Fibroblast of skin of right biceps (primary cell): ENCODE measurements around the gene KAT6B.

Experiments
- DNase-seq: peaks from one replicate; pipeline ENCODE4 v3.0.0-alpha.2; 2013

Gene KAT6B

DNA sequence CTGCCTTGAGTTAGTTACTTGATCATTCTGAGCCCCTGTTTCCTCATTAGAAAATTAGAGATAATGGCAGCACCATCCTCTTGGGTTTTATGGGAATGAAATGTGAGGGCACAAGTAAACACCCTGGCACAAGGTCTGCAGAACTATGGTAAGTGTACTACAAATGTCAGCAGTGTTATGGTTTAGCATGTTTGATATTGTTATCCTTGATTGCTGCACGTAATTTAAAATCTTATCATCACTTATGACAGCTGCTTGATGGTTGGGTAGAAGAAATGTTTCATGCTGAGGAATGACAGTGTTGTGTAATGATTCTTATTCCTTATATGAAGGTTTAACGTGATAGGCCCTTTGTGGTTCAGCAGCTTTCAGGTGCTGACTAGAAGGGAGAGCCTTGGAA, 134.3 kb downstream of the KAT6B start:
- DNase-seq, result no peak

DNA sequence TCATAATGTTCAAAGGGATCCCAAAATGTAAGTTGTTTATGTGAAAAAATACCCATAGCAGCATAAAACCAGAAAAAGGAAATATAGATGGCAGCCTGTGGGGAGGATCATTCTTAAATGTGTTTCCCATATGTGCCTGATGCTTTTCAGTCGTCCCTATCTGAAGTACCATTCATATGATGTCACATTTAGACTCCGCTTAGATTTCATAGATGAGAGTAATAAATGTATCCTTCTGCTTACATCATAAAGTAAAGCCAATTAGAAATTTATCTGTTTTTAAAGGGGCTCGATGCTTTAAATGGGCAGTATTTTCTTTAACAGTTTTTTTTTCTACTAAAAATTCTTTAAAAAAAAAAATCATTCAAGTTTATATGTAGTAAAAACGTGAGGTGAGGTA, 136.1 kb downstream of the KAT6B start:
- DNase-seq, result no peak

DNA sequence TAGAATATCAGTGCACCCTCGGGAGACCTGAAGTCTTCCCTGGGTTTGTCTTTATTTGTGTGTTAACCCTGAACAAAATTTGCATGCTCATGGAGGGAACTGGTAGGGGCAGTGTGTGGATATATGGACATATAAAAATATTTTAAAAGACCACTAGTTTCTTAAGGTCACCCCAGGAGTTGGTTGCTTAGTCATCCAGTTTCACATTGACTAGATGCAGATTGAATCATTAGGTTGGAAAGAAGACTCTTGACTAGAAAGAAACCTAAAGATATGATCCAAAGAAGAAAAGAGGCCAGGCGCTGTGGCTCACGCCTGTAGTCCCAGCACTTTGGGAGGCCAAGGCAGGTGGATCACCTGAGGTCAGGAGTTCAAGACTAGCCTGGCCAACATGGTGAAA, 137.1 kb downstream of the KAT6B start:
- DNase-seq, result no peak

DNA sequence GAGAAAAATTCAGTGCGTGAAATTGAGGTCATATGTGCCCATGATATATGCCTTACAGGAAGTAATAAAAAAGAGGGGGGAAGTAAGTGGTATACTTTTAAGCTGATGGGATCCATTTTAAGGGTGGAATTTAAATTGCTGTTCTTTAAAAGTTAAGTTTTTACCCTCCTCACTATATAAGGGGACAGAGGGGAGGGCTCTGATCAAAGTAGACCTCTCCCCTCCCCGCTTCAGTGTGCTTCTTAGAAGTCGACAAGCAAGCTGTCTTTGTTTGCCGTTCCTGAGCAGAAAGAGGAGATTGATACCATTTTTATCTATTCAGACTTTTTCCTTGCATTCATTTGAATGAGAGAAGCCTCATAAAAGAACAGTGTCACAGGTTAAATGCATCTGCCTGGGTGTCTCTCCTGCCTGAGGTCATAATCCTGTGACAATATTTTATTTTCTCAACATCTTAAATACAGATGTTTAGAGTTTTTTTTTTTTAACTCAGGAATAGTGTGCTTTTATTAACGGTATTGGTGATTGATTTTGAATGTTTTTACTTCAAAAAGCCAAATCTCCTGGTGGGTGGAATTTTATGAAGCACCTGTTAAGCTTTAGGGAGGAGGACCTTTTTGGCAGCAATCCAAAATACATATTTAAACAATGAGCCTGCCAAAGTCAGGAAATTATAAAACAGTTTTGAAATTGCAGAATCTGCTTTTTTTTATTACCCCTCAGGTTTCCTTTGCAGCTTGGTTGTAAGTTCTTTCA, 141.7 kb downstream of the KAT6B start:
- no peak for DNase-seq

DNA sequence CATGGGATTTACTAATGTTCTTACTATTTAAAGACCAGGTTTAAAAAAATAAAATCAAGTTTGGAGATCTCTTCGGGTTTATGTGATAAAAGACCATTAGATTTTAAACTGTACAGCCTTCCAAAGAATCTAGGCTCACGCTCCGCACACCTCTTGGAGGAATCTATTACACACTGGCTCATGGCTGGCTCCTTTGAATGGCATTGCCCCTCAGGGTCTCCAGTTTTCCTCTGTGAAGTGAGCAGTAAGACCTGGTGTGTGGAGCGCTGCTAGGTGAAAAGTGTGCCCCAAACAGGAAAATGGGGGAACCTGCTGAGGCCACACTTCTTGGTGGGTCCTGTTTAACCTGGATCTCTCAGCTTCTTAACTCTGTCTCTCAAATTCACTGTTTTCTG, 142.3 kb downstream of the KAT6B start:
- DNase-seq, result no peak

DNA sequence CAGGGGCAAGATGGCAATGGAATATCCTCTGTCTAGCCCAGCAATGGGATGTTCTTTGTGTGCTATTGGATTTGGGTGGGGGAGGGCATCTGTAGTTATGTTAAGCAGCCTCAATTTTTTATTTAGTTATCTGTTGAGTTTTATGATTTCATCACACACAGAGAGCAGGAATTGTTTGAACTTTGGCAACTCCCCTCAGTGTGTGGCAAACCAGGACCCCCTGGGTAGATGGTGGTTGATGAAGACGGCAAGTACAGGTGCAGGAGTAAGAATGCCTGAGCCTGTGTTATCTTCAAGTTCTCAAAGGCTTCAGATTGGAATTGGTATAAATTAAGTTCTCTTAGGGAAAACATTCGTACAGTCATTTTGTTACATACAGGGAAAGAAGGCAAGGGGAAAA, 142.7 kb downstream of the KAT6B start:
- no peak for DNase-seq

DNA sequence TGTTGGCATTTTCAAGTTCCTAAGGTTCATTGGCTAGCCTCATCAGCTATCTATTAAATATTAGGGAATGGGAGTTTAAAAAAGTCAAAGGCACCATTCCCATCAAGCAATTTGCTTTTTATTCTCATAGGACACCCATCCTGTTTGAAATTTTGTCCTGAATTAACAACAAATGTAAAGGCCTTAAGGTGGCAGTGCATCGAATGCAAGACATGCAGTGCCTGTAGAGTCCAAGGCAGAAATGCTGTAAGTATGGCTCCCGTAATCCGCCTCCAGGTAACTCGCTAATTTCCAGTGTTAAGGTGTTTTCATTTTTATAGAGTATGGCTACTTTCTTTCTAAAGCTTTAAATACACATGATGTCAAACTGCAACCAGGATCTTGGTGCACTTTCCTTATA, 143.1 kb downstream of the KAT6B start:
- DNase-seq, result no peak

DNA sequence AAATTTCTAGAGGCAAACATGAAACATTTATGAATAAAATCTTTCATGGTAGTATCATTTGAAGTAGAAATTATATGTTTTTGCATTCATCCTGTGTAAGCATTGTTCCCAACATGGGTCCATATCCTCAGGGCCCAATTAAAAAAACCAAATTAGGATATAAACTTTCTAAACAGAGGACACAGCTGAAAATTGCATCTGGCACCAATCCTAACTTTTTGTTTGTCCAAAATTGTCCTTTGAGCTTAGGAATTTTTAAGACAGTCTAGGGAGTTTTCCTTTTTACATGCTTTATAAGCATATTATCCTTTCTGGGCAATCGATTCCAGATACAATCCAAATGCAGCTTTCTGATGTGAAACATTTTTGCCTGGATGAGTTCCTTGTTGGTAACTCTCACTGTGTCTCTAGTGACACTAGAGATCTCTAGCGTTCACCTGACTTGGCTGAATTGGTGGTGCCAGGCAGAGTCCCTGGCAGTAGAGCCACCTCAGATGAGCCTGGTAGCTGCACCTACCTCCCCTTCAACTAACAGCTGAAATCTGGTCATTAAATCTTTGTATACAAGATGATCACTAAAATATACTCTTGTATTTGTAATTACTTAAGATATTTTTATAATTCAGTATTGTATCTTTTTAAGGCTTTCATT, 147.5 kb downstream of the KAT6B start:
- no peak for DNase-seq

DNA sequence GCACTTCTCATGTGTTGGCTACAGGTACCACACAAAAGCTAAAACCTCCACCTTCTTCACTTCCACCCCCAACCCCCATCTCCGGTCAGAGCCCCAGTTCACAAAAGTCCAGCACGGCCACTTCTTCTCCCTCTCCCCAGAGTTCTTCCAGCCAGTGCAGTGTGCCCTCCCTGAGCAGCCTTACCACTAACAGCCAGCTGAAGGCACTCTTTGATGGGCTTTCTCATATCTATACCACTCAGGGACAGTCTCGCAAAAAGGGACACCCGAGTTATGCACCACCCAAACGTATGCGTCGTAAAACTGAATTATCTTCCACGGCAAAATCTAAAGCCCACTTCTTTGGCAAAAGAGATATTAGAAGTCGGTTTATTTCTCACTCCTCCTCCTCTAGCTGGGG, 149.4 kb downstream of the KAT6B start:
- no peak for DNase-seq

DNA sequence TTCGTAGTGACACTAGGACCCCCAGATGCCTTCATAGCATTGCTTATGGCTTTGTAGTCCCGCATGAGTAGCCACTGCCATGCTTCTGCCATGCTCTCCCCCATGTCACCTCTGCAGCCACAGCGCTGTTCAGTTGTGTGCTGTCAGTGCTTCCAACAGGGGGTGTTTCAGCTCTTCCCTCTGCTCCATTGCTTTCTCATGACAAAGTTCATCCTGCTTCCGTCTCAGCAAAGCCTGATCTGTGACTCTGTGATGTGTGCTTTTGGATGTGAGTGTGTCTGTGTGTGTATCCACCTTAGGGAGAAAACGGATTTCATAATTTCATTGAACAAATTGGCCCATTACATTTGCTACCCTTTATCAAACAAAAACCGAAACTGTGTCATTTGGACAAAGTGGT, 150.2 kb downstream of the KAT6B start:
- DNase-seq, result no peak

DNA sequence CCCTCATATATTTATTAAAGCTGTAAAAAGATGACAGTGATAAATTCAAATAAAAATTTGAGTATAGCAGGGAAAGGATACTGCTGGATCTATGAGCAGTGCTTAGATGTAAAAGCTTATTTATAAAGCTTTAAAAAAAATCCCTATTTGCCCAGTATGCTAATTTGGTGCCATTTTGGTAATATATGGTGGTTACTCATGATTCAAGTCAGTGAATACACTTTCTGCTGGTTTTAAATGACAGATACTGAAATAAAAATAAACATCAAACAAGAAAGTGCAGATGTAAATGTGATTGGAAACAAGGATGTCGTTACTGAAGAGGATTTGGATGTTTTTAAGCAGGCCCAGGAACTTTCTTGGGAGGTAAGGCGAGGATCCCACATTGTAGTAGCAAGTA, 150.7 kb downstream of the KAT6B start:
- no peak for DNase-seq

DNA sequence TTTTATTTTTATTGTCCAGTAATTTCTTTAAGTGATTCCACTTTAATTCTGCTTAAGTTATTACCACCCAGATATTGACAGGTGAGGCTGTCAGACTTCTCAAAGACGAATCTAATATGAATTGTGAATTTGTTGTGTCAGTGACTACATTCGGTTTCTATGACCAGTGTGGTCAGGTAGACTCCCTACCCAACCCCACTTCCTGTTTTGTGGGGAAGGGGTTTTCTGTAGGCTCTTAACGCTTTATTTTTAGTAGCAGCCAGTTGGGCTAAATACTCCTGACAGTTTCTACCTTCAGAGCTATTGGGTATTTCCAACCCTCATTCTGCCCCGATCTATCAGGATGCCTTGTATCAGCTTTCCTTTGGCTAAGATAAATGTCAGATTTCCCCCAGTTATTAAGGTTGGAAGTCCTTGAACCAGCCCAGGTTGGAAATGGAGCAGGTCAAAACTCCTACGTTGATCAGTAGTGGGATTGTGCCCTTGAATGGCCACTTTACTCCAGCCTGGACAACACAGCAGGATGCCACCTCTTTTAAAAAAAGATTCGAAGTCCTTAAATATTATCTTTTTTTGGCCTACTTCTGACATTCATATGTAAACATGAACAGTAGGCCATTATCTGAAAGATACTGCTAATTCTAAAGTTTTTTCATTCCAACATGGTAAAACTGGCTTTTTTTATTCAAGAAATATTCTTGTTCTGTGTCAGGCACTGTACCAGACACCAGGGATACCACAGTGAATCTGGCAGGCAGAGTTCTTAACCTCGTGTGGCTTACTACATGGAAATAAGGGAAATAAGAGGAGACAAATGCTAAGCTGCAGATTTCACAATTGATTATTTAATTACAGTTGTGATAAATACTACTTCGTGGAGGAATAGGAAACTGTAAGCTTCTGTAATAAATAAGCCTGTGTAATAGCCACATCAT, 151.8 kb downstream of the KAT6B start:
- DNase-seq, result no peak

DNA sequence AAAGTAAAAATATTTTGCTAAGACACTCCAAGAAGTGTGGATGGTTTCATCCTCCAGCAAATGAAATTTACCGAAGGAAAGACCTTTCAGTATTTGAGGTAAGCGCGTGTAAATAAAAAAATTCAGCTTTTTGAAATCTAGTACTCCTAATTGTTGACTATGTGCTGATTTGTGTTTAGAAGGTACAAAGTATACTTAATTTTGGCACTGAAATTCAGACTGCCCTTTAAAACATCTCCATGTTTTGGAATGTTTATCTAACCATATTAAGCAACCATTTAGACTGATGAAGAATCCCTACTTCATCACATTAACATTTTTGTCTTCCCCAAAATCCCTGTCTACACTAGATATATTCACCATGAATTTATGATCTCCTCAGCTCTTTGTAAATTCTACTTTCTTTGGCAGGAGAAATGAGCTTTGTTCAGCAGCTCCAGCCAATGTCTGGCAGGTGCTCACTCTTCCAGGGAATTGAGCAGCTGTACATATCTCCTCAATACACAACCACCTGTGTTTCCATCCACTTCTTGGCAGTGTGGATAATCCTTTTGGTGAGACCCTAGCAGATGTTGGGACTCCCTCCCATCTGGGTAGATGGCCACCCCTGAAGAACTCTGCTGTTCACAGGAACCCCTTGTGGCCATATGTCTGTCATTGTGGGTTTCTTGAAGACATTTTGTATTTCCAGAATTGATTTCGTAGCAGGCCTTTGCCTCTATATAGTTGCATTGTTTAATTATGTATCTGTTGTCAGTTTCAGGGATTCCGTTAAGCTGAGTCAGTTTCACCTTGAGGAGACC, 155.6 kb downstream of the KAT6B start:
- DNase-seq, result no peak

DNA sequence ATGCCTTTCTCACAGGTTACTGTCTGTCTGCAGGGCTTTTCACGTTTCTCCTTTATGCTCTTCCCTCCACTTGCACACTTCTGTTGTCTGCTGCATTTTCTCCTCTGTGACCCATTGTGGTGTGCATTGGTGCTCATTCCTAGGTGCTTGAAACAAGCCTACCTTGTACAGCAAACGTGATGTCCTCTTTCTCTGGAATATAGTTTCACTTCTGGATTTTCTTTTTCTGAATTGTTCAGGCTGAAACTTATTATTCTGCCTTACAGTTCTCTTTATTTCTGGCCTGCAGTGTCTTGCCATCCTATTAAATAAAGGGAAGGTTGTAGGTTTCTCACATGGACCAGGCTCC, 156.2 kb downstream of the KAT6B start:
- DNase-seq, result no peak

DNA sequence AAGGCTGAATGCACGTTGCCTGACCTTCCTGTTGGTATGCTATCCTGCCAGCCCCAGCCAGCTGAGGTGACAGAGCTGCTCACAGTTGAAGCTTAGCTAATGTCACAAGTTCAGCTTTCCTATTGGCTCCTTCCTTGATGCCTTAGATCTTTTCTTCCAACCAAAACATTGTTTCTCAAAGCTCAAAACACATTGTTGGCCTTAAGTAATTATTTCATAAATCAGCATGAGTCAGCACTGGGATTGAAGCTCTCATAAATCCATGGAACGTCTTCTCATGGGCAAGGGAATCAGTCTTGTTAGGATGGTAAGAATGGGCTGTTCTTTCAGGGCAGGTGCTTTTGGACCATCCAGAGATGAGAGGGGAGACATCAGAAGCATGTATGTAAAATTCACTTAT, 157.0 kb downstream of the KAT6B start:
- DNase-seq, result no peak

DNA sequence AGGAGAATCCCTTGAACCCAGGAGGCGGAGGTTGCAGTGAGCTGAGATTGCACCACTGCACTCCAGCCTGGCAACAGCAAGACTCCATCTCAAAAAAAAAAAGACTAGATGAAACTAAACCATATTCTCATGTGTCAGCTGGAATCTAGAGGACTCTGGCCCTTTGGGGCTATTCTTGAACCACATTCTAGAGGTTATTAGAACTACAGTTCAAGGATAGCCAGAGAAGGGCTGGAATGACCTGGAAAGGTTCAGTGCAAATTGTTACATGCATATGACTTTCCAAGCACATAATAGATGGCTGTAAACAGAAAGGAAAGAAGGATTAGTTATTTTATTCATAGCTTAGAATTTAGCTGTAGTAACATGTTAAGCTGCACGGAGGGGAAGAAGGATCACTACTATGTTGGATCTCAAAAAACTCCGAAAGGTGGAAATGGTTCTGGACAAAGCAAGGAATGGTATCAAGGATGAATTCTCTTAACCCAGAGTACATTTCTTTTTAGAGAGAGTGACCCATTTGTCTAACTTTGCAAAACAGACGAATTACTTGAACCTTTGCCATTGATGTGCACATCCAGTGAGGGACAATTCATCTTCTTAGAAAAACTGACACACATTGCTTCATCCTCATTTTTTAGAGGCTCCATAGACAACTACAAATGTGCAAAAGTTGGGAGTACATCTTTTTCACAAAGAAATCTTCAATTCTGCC, 161.1 kb downstream of the KAT6B start:
- no peak for DNase-seq

DNA sequence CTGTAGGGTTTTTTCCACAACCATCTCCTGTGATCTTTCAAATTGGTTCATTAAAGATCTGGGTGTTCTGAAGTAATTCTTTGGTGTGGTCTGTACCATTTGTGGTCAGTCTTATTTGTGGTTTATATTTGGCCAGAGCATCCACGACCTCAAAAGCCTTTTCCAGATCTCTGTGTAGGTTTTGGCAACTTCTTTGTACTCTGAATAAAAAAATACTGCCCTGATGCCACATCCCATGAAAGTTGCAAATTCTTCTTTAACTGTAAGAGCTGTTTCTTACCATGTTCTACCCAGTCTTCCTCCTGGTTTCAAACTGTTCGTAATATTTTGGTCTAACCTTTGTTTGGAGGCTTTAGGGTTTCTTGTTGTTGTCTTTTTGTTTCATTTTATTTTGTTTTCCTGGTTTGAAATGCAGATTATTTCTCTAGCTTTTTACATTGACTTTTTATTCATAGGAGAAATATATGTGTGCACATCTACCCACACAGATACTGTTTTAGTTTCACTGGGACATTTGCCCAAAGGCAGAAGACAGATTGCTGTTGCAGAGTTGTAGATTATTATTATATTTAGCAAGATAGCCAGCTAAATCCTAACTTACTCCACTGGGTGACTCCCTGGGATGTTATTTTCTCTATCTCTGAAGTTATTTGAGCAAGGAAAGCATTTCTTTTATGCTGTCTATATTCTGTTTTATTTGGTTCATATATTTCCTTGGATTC, 161.8 kb downstream of the KAT6B start:
- peak; percentile 9 for DNase-seq

DNA sequence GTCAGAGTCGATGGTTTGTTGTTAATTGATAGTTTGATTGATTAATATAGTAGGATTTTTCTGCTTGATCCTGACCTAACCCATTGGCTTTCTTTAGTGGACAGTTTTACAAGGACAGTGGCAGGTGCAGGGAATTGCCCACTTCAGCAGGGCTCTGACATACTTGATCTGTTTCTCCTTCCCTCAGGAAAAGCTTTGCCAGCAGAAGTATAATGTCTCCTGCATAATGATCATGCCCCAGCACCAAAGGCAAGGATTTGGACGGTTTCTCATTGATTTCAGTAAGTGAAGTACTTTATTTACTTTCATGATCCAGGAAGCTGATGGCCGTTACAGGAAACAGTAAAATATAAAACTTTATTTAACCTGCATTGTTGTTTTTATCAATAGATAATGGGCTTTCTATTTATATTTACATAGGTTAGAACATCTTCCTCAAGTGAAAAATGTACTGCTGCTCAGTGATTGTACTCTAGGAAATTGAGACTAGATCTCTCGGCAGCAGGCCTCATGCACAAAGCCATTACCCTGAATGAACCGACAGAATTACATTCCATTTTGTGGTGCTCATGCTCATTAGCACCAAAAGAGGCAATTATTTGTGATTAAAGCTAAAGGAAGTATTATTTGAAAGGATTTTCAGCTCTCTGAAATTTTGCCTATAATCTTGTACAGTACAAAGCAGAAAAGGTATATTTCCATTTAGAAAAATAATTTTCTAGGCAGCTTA, 162.6 kb downstream of the KAT6B start:
- peak; percentile 21 for DNase-seq

DNA sequence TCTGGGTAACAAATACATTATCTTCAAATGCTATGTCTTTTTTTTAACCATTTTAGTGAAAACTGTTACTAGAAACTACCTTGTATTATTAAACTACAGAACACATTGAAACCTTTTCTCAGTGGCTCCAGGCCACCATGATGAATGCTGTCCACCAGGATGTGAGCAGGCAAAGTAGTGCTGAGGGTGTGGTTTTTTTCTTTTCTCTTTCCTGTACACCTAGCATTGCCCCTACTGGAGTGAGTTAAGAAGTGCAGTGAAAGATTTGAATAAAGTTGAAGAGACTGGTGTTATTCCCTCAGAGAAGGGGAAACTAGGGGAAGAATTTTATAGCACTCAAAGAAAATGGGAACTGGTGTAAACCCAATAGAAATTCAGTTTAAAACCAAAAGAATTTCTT, 165.0 kb downstream of the KAT6B start:
- DNase-seq, result peak; percentile 14

DNA sequence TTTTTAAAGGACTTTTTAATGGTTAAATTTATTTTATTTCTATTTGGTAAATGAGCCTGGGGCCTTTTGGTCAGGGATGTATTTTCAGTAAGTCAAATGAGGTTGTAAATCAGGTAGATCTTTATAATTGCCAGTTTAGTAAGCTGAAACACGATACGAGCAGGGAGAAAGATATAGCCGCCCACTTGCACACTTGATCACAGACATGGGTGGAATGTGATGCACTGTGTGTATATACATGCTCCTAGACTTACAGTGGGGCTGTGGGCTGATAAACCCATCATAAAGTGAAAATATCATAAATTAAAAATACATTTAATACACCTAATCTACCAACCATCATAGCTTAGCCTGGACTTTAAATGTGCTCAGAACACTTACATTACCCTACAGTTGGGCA, 165.7 kb downstream of the KAT6B start:
- no peak for DNase-seq

DNA sequence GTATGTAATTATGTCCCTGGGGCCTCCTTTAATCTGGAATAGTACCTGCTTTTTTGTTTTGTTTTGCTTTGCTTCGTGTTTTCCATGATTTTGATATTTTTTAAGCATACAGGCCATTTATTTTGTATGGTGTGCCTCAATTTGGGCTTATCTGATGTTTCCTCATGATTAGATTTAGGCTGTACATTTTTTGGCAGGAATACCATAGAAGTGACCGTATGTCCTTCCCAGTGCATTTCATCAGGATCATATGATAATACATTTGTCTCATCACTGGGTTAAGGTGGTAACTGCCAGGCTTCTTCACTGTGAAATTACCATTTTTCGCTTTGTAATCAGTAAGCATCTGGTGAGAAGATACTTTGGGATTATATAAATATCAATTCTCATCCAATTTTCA, 167.2 kb downstream of the KAT6B start:
- no peak for DNase-seq
